Activated gamma-delta T cell treated with Interleukin-2 at 50 U/mL for 16 hours (primary cell): Measurements from ENCODE around the gene DRD4.
"Not testable (repeated sequence)": the region's sequence is repeated elsewhere in the genome, so short reads cannot be mapped to it uniquely, and the experiment has no call there.

Experiments
- DNase-seq: peaks from one replicate; pipeline ENCODE4 v3.0.0-alpha.2; 2020

DRD4 gene

DNA sequence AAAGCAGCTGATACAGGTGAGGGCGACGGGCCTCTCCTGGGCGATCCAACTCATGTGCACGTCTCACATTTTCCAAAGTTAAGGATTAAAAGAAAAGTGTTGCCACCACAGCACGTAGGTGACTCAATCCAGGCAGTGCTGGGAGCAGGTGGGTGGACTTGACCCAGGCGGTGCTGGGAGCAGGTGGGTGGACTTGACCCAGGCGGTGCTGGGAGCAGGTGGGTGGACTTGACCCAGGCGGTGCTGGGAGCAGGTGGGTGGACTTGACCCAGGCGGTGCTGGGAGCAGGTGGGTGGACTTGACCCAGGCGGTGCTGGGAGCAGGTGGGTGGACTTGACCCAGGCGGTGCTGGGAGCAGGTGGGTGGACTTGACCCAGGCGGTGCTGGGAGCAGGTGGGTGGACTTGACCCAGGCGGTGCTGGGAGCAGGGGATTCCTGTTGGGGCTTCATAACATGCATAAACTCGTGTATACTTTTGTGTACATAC lies 10.6 kb downstream of the DRD4 start:
- DNase-seq = not testable (repeated sequence)

DNA sequence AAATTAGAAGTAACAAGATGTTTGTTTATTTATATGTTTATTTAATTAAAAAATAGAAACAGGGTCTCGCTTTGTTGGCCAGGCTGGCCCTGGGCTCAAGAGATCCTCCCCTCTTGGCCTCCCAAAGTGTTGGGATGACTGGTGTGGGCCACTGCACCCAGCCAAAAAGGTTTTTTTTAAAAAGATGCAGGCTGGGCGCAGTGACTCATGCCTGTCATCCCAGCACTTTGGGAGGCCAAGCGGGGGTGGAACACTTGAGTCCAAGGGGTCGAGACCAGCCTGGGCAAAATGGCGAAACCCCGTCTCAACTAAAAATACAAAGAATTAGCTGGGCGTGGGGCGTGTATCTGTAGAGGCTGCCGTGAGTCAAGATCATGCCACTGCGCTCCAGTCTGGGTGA lies 13.4 kb downstream of the DRD4 start:
- DNase-seq = no peak

DNA sequence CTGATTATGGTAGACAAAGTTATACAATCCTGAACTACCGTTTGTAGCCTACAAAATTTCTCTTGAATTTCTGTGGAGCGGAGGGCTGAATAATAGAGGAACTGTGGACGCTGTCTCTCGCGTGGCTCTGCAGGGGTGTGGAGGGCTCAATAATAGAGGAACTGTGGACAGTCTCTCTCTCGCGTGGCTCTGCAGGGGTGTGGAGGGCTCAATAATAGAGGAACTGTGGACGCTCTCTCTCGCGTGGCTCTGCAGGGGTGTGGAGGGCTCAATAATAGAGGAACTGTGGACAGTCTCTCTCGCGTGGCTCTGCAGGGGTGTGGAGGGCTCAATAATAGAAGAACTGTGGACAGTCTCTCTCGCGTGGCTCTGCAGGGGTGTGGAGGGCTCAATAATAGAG lies 16.1 kb downstream of the DRD4 start:
- DNase-seq = not testable (repeated sequence)

- no peak for DNase-seq
Observed at GRCh38 chr11:653837-654236, 16.8 kb downstream of the DRD4 start.

- DNase-seq = not testable (repeated sequence)
Observed at GRCh38 chr11:654444-654843, 17.4 kb downstream of the DRD4 start.

GRCh38 chr11:655036-655726 lies 18.1 kb downstream of the DRD4 start:
- DNase-seq = no peak

- no peak for DNase-seq
Observed at GRCh38 chr11:656426-656825, 19.4 kb downstream of the DRD4 start.

GRCh38 chr11:656866-657265 lies 19.8 kb downstream of the DRD4 start:
- DNase-seq = no peak

DNA sequence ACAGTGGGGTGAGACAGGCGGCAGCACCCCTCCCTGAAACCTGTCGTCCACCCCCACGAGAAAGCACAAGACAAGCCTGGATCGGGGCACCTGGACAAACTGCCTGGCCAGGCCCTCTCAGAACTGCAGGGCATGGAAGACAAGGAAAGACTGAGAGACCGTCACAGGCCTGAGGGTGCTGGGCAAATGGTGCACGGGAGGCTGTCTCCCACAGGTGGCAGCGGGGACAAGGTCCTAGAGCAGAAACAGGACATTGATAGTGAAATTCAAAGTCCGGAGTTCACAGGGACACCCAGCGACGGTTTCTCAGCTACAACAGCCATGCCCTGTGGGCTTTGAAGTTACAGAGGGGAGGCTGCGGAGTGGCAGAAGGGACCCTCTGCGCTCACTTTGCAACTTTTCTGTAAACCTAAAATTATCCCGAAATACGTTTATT lies 20.6 kb downstream of the DRD4 start:
- no peak for DNase-seq

GRCh38 chr11:659532-660085 lies 22.5 kb downstream of the DRD4 start:
- no peak for DNase-seq

- no peak for DNase-seq
Observed at GRCh38 chr11:660281-660680, 23.2 kb downstream of the DRD4 start.

DNA sequence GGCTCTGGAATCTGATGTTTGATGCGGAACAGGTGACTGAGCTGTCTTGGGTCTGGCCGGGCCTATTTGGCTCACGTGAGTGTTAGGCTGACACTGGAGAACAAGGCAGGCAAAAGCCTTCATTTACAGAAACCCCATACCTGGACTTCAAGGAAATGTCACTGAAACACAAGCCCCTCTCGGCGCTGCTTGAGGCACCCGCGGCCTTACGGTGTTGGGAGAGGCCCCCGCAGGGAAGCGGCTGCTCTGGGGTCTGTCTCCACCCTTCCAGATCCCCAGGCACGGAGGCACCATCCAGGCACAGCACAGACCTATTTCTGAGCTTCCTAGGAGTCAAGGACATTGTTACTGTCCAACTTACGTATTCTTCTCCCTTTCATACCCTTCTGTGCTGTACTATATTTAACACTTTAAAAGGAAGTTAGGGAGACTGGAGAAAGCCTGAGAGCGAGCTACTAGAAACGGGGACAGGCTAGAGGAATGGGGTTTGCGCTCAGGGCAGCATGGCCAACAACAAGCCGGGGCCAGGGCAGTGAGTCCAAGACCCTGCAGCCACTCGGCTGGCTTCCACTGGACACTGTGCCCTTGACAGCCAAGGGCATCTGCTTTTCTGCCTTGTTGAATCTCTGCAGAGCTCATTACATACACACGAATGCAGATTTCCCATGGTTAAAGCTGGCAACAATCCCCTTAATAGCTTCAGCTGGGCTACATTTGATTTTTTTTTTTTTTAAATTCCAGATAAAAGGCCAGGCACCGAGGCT lies 23.8 kb downstream of the DRD4 start:
- no peak for DNase-seq

GRCh38 chr11:662689-663274 lies 25.7 kb downstream of the DRD4 start:
- DNase-seq = no peak

- DNase-seq = no peak
Observed at GRCh38 chr11:665062-665703, 28.1 kb downstream of the DRD4 start.

DNA sequence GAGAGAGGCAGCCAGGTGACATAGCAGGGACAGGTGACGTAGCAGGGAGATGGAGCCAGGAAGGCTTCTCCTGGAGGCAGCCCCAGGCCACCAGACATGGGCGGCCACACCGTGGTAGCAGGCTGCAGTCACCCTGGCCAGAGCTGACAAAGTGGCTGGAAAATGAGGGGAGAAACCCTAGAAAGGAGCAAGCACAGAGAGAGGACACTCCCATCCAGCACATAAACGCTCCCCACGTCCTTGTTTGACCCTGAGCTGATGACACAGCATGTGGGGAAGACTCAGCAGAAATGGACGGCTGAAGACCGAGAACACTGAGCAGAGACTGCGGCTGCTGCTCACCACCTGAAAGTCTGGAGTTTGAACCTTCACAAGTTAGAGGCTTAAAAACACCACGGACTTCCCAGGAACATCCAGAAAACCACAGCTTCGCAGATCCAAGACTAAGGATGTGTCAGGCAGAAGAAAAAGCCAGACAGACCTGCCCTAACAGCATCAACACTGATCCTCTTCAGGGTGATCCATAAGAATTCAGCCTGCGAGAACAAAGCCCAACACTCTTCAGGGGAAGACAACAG lies 28.7 kb downstream of the DRD4 start:
- DNase-seq = no peak

DNA sequence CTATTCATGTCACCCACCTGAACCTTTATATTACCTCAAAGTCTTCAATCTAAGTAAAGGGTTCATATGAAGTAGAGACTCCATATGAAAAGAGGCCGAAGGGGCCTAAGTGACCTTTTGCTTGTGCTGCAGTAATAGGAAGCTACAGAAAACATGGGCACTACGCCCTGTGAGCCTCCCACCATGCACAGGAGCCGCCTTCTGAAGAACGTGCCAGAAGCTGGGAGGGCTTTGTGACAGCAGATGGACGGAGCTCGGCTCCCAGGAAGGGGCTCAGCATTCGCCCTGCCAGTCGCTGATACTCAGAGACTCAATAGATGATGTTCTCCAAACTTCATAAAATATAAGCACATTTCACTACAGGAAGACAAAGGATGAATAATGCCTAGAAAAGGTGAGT lies 36.8 kb downstream of the DRD4 start:
- DNase-seq = no peak

DNA sequence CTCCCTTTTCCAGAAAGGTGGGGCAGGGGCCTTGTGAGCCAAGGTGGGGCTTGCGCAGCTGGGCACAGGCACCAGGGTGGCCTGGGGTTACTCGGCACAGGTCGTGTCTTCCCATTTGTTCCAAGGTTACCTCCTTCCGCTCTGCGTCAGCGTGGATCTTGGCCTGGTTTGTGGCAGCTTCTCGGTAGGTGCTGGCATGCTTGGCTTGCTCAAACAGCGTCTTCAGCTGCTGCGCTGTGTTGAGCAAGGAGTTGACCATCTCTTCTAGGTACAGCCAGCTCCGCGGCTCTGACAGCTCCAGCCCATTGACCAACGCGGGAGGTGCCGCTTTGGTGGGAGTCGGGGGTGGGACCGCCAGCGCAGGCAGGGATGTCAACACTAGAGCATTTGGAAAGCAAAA lies 37.3 kb downstream of the DRD4 start:
- DNase-seq = no peak

DNA sequence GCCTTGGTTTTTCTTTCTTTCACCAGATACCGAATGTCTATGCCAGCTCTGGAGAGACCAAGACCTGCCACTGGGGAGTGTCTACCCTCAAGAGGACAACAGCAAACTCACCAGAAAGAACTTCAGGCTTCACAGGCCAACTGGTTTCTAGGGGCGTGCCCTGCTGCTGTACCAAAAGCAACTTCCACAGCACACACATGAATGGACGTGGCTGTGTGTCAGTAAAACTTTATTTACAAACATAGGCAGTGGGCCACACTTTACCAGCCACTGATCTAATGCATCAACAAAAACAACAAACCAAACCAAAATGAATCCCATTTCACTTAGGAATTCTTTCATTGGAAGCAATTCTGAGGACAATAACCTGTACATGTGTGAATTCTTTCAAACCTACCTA lies 41.2 kb downstream of the DRD4 start:
- no peak for DNase-seq

- DNase-seq = no peak
Observed at GRCh38 chr11:679271-680207, 42.5 kb downstream of the DRD4 start.

GRCh38 chr11:680476-680875 lies 43.4 kb downstream of the DRD4 start:
- no peak for DNase-seq

DNA sequence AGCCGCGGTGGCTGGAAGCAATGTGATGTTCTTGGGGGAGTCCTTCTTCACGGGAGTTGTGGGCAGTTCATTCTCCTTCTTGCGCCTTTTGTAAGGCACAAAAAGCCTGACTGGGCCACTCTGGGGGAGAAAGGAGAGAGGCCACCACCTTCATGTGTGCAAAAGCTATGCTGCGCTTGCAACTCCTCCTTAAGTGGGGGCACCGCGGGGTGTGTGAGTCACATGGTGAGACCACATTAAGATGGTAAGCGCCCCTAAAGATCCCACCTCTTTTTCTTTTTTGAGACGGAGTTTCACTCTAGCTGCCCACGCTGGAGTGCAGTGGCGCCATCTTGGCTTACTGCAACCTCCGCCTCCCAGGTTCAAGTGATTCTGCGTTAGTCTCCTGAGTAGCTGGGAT lies 43.9 kb downstream of the DRD4 start:
- DNase-seq = no peak
